Pancreas (tissue), 10 donors: Measurements from ENCODE around the gene SERPINA10. TPM values are rescaled to one million over a fixed set of nuclear protein-coding genes. Genes with fewer than 3 reads are reported as not detected.
A peak's percentile ranks its signal among the peaks of the same experiment; 100 is the strongest.

Experiments
- ATAC-seq, 4 donors: fragments of 200-7000 bp; cut with Tn5 transposase; one replicate each; pipeline versions ENCODE4 v1.8.0 to v1.9.1; 2020; ENCODE audit warnings: mild to moderate bottlenecking in 4 of 4, moderate library complexity in 4 of 4
- DNase-seq, 6 donors: peaks; one replicate each; pipeline ENCODE4 v3.0.0-alpha.2; 2020
- FAIRE-seq: peaks from 2 replicates; lab custom pipeline; 2012; peaks lifted over from hg19 to GRCh38; lab: Jason Lieb, UNC
- H3K27ac ChIP-seq, 4 donors: fragments of 200-600 bp; sonication (generic); 1 replicate in 3 of 4; 2 replicates in 1 of 4; pipeline versions ENCODE4 v1.5.0 to v1.8.0; 2020
- H3K27me3 ChIP-seq, 4 donors: fragments of 200-600 bp; one replicate each; pipeline ENCODE4 v1.8.0; 2021
- H3K36me3 ChIP-seq, 3 donors: fragments of 200-600 bp; sonication (generic) in 1 of 3; one replicate each; pipeline versions ENCODE4 v1.5.0 to v1.8.0; 2020 to 2021
- H3K4me1 ChIP-seq, 3 donors: fragments of 200-600 bp; one replicate each; pipeline ENCODE4 v1.8.0; 2021
- H3K4me3 ChIP-seq, 4 donors: fragments of 200-600 bp; sonication (generic) in 2 of 4; one replicate each; pipeline versions ENCODE4 v1.5.0 to v1.8.0; 2020 to 2021
- H3K9me3 ChIP-seq, 4 donors: fragments of 200-600 bp; one replicate each; pipeline ENCODE4 v1.8.0; 2021
- WGBS, 2 donors: extraction: QIAGEN DNeasy Blood & Tissue Kit; methylation state at CpG; one replicate each; pipeline ENCODE4 v1.1.7; 2013; 5-methylcytosine and 5-hydroxymethylcytosine counted together
- intact Hi-C, 3 donors: fragments of 100-400 bp; cut with DNase I; formaldehyde crosslinking; loops; one replicate each; pipeline versions ENCODE4 v1.11.1 to v1.14.2; 2022
- polyA plus RNA-seq, 2 donors: library from polyadenylated mRNA; stranded (reverse); fragments of 200-250 nt; gene quantifications; one replicate each; pipeline ENCODE4 v1.2.3, GENCODE V29; 2013
- total RNA-seq, 6 donors: library from RNA; stranded (reverse); fragmentation: NEBNext Ultra II Directional in 4 of 6; extraction: Animal tissue kit (Norgen Biotek cat#: 25700) in 4 of 6; gene quantifications; one replicate each; pipeline versions ENCODE4 v1.2.1 to v1.2.4, GENCODE V29; 2021 to 2023
- TF ChIP-seq, protein P1 (sequence below), 4 donors: fragments of 200-600 bp; sonication (generic) in 3 of 4; IDR thresholded peaks; one replicate each; pipeline versions ENCODE4 v1.5.0 to v1.8.0; 2021; ENCODE audit warnings: antibody characterized with exemption in 4 of 4
- donor health status: healthy with polysubstance abuse.
- donor health status: DM: no; HTN: no; CAD: no; lungs with moderate emphysema.
- donor health status: DM: no; HTN: no; CAD: no.
- donor health status: control.
- donor health status: control.
- donor health status: Bipolar disorder and iron deficiency.
- donor health status: DM: yes; HTN: yes; CAD: no.
- donor health status: DM: no; HTN: no; CAD: no.
- donor health status: DM: no; HTN: no; CAD: no.
- donor health status: DM: yes; HTN: yes; CAD: no.

The SERPINA10 gene
- total RNA-seq (under 1 TPM; 0.19 to 0.70 (median 0.34) TPM), polyA plus RNA-seq (1 to 10 TPM; 1.1 to 4.3 TPM)

DNA sequence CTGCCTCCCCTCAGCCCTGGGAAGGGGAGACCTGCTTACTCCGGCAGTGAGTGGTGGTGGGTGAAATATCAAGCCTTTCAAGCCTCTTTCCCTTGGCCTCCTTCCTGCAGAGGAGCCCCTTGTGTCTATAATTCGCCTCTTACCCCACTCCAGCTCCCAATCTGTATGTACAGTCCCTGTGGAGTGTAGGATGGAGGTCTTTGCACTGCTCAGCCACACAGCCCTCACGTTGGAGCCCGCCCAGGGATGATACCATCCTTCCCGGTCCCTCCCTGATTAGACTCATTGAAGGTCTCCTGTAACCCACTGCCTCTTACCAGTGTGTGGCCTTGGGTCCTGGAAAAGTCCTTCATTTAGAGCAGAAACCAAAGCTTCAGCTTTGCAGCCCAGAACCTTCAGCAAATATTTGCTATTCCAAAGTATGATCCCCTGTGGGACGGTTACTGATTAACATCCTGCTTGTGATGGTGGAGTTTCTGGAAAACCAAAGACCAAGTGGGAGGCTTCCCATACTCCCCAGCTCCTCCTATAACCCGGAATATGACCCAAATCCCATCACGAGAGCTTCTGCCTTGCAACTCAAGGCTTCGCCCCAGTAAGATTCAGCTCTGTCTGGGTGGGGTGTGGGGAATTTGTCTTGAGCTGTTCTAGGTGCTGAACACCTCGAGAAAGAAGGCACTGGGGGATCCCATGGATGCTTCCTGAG is at the start of gene SERPINA10:
Gene SERPINA10, minus strand, starts transcription at position 397 of the 706 bp plus-strand sequence. CDS start 2,675 bp downstream, outside the sequence.
- intact Hi-C loops = no loop called here
- no peak for DNase-seq
- no peaks in the 10 kb centered on the region for H3K9me3 ChIP-seq
- no peak for FAIRE-seq
- H3K4me1 ChIP-seq = peaks cover 0 to 4% (median 4%) of the 10 kb centered on the region in 3 donors
- TF ChIP-seq, protein P1, sequence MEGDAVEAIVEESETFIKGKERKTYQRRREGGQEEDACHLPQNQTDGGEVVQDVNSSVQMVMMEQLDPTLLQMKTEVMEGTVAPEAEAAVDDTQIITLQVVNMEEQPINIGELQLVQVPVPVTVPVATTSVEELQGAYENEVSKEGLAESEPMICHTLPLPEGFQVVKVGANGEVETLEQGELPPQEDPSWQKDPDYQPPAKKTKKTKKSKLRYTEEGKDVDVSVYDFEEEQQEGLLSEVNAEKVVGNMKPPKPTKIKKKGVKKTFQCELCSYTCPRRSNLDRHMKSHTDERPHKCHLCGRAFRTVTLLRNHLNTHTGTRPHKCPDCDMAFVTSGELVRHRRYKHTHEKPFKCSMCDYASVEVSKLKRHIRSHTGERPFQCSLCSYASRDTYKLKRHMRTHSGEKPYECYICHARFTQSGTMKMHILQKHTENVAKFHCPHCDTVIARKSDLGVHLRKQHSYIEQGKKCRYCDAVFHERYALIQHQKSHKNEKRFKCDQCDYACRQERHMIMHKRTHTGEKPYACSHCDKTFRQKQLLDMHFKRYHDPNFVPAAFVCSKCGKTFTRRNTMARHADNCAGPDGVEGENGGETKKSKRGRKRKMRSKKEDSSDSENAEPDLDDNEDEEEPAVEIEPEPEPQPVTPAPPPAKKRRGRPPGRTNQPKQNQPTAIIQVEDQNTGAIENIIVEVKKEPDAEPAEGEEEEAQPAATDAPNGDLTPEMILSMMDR (IDR thresholded peaks at IDR 0.05) = no peak
- 38 to 40% methylated on average over 10 of the region's 10 CpGs for WGBS, 2 donors
- H3K27ac ChIP-seq = no peak within 1 kb of the TSS
- H3K4me3 ChIP-seq = no peak within 1 kb of the TSS
- H3K27me3 ChIP-seq = no peaks in the 10 kb centered on the region
- ATAC-seq = peak in 3 of 4 donors; percentile 66 to 79 (median 68)
- no peaks in the 10 kb centered on the region for H3K36me3 ChIP-seq

- intact Hi-C loops = no loop called here
- Histone ChIP-seq H3K9me3 (no peaks in the 10 kb centered on the region), H3K36me3 (no peaks in the 10 kb centered on the region), H3K4me3 (no peak overlapping the region), H3K27me3 (no peaks in the 10 kb centered on the region), H3K27ac (peak overlapping the region in 2 of 4 donors; percentile 20 to 50), H3K4me1 (no peaks in the 10 kb centered on the region)
- WGBS, 2 donors = 24 to 33% methylated on average over 2 of the region's 2 CpGs
- no peak for FAIRE-seq
- peak; percentile 86 to 93 (median 89) for ATAC-seq
- TF ChIP-seq, protein P1 (IDR thresholded peaks at IDR 0.05) = no peak
- peak; percentile 66 to 88 (median 78) for DNase-seq
These were observed 49.4 kb upstream of the SERPINA10 start for GRCh38 chr14:94342334-94342934.

DNA sequence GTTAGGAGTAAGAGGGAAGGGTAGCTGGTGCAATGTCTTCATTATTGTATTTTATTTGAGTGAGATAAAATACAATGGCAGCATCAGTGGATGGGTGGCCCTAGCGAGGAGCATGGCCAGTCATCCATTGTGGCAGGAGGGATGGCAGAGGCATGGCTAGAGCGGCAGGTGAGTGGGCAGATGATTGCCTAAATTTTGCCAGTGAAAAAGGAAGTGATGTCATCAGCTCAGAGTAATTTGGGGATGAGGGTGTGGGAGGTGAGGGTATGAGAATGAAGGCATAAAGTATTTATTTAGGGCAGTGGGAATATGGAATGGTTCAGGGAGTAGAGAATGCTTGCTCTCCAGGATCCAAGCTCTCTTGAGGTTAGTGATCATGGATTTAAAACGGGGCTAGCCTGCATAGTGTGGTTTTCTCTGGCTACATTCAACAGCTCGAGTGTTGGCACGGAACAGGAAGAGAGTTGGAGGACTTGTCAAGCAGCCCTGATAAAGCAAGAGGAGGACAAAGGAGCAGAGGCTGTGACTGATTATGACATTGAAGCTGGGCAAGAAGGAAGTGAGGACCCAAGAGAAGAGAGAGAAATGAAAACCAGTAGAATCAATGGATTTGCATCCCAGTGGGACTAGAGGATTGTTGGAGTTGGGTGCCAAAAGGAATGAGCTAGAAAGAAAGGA is 48.7 kb upstream of the SERPINA10 start:
- ATAC-seq = peak in 3 of 4 donors; percentile 40 to 52 (median 40)
- Histone ChIP-seq H3K9me3 (no peaks in the 10 kb centered on the region), H3K4me1 (no peaks in the 10 kb centered on the region), H3K27me3 (no peaks in the 10 kb centered on the region), H3K36me3 (no peaks in the 10 kb centered on the region), H3K27ac (peak overlapping the region in 2 of 4 donors; percentile 13 to 50), H3K4me3 (no peak overlapping the region)
- intact Hi-C loops = no loop called here
- WGBS, 2 donors = 40 to 41% methylated on average over 5 of the region's 5 CpGs
- TF ChIP-seq, protein P1 (IDR thresholded peaks at IDR 0.05) = no peak
- DNase-seq = no peak
- no peak for FAIRE-seq

- no peaks in the 10 kb centered on the region for H3K36me3 ChIP-seq
- DNase-seq (no peak), FAIRE-seq (no peak), ATAC-seq (no peak)
- H3K27ac ChIP-seq = no peak overlapping the region
- no peaks in the 10 kb centered on the region for H3K27me3 ChIP-seq
- intact Hi-C loops = no loop called here
- H3K4me1 ChIP-seq = no peaks in the 10 kb centered on the region
- H3K4me3 ChIP-seq = no peak overlapping the region
- TF ChIP-seq, protein P1 (IDR thresholded peaks at IDR 0.05) = no peak
- H3K9me3 ChIP-seq = no peaks in the 10 kb centered on the region
These were observed 47.5 kb upstream of the SERPINA10 start for GRCh38 chr14:94340533-94340932.
